PFSK-1 (cell line): ENCODE results near the gene VDAC1.

Experiments used
- SIN3A ChIP-seq: IDR thresholded peaks from 2 replicates; pipeline ENCODE4 v1.6.1; 2012; ENCODE audit warnings: mild to moderate bottlenecking, low read length, moderate library complexity, borderline replicate concordance; ENCODE audit not compliant: insufficient read depth
- TAF1 ChIP-seq: IDR thresholded peaks from 2 replicates; pipeline ENCODE4 v1.6.1; 2012; ENCODE audit warnings: low read length, control low read depth, borderline replicate concordance; ENCODE audit not compliant: insufficient read depth

GRCh38 chr5:134053314-134053839, 48.6 kb upstream of the VDAC1 start:
- no peak for TF ChIP-seq SIN3A
- TF ChIP-seq TAF1: no peak
